HG03095 (cell line): ENCODE measurements around the gene HMG20B.

Source experiments
- ATAC-seq: cut with Tn5 transposase; IDR thresholded peaks from one replicate; pipeline ENCODE4 v1.9.1; 2021; ENCODE audit warnings: moderate library complexity; ENCODE audit not compliant: unreplicated experiment

Gene HMG20B

DNA sequence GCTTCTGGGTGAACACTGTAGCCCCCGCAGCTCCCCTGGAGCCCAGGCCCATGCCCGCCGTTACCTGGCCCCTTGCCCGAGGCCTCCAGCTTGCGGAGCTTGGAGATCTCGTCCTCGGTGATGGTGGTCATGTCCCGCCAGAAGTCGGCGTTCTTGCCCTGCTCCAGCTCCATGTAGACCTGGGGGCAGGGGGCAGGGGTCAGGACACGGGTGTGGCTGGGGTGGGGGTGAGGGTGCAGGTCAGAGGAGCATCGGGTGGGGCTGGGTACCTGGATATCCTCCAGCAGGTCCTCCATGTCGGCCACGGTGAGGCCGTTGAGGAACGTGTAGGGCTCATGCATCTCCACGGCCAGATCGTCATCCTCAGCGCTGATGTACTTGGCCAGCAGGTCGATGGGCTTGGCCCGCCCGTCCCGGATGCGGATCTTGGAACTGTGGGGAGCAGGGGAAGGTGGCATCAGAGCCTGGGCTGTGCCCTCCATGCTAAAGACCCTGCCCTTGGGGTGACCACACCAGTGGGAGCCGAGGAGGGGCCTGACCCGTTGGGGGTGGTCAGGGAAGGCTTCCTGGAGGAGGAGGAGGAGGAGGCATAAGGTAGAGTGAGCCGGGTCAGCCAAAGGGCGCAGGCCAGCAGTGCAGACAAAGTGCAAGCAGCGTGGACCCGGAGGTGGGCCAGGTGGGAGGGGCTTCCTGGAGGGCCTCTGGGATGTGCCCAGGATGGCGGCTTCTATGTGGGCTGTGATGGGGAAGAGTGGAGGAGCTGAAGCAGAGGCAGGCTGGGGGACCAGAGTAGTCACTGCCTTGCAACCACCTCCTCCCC is 46.3 kb downstream of the HMG20B start:
- no peak for ATAC-seq

DNA sequence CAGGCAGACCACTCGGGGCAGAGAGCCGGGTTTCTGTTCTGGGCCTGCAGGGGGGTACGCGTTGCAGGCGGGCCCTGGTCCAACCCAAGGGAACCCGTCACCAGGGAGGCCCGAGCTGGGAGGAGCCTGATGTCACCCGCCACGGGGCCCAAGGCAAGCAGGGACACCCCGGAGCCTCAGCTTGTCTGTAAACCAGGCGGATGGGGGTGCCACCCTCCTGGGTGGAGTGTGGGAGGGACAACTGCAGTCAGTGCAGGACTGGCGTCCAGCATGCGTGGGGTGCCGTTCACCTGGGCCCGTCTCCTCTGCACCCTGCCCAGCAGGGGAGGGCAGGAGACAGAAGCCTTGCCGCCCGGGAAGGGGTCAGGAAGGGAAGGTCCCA is 46.9 kb downstream of the HMG20B start:
- no peak for ATAC-seq

DNA sequence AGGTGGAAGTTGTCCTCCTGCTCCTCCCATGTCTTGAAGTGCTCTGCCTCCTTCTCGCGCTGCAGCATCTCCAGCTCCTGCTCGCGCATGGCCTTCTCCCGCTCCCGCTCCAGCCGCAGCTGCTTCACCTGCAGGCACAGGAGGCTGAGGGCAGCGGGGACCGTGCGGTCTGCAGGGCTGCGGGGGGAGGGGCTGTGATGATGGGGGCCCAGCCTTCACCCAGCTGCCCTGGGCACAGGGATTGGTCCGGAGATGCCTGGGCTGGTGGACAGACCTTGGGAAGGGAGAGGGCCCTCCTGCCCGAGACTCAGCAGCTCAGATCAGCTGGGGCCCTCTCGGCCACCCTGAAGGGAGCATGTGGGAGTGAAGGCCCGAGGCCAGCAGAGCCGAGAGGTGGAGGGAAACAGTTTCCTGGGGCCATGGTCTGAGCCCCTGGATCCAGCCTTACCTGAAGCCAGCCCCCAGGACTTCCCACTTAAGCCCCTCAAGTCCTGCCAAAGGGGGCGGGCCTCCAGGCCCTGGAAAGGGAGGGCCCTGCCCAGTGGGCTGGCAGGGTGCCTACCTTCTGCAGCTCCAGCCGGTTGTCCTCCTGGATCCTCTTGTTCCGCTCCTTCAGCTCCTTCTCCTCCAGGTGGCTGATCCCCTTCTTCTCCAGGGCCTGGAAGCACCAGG is 47.5 kb downstream of the HMG20B start:
- no peak for ATAC-seq

DNA sequence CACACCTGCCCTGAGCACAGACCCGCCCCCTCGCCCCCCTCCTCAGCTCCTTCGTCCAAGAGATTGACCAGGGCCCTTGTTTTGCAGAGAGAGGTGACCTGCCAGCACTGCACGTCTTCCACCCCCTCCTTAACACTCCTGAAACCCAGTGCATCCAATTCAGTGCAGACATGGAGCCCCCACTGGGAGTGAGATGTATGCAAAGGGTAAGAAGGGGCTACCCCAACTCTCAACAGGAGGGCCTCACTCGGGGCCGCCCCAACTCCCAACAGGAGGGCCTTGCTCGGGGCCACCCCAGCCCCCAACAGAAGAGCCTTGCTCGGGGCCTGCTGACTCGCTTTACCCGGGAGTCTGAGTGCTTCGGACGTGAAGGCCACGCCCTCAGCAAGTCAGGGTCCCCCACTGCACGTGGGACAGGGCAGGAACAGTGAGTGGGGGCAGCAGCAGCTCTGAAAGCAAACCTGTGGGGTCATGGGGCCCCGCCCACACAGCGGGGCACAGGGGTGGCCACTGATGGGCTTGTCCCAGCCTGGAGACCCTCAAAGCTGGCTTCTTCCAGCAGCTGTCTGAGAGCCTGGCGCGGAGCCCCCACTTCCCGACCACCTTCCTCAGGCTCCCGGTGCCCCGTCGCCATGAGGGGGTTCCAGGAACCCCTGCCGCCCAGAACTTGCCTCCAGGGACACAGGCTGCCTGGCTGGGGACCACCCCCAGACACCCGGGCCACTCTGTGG is 48.2 kb downstream of the HMG20B start:
- ATAC-seq, result no peak

DNA sequence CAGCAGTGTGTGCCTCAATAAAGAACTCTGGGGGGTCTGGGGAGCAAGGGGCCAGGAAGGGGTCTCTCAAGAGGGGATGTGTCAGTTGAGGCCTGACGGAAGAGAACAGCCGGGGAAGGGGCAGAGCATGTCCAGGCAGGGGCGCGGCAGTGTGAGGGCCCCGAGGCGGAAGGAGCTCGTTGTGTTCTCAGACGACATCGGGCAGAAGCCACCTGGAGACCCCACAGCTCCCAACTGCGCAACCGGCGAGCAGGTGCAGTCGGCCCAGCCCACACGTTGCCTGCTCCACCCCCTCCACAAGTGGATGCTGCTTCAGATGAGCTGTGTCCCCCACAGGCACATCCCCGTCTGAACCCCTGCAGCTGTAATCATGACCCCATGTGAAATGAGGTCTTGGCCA is 48.9 kb downstream of the HMG20B start:
- ATAC-seq, result no peak

DNA sequence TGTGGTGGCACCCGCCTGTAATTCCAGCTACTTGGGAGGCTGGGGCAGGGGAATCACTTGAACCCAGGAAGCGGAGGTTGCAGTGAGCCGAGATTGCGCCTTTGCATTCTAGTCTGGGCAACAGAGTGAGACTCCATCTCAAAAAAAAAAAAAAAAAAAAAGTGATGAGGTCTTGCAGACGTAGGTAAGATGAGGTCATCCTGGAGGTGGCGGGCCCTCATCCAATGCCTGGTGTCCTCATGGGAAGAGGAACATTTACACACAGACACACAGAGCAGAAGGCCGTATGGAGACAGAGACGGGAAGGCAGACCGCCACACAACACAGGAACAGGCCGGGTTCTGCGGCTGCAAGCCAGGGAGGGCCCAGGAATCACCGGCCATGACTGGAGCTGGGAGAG is 49.5 kb downstream of the HMG20B start:
- ATAC-seq, result no peak

DNA sequence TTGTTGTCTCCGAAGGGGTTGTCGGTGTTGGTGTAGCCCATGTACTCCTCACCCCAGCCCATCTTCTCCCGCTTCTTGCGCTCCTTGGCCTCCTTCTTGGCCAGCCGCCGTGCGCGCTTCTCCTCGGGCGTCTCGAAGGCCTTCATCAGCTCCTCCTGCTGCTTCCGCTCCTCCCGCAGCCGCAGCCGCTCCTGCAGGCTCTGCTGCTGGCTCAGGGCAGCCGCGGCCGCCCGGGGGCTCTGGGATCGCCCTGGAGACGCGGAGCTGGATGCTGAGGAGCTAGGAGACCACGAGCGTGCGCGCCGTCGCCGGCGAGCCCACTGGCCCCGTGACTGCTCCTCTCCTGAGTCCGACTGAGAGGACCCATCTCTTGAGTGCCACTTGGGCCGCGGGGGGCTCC is 51.0 kb downstream of the HMG20B start:
- ATAC-seq, result no peak

DNA sequence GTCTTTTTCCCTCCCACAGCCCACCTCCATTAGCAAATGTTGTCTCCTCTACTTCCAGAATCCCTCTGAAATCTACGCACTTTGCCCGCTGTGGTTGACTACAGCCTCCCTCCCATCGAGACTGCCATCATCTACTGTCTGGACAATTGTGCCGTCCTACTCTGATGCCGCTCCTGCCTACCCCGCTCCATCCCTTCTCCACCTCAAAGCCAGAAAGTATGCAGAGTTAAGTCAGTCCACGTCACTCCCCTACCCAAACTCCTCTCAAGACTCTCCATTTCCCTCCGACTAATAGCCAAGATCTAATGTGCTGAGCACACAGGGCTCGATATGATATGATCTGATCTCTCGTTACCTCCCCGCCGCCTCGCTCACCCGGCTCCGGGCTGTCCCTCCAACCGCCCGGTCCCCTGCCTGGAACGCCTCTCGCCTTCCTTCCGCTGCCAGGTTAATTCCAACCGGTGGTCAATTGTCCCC is 53.3 kb downstream of the HMG20B start:
- no peak for ATAC-seq

DNA sequence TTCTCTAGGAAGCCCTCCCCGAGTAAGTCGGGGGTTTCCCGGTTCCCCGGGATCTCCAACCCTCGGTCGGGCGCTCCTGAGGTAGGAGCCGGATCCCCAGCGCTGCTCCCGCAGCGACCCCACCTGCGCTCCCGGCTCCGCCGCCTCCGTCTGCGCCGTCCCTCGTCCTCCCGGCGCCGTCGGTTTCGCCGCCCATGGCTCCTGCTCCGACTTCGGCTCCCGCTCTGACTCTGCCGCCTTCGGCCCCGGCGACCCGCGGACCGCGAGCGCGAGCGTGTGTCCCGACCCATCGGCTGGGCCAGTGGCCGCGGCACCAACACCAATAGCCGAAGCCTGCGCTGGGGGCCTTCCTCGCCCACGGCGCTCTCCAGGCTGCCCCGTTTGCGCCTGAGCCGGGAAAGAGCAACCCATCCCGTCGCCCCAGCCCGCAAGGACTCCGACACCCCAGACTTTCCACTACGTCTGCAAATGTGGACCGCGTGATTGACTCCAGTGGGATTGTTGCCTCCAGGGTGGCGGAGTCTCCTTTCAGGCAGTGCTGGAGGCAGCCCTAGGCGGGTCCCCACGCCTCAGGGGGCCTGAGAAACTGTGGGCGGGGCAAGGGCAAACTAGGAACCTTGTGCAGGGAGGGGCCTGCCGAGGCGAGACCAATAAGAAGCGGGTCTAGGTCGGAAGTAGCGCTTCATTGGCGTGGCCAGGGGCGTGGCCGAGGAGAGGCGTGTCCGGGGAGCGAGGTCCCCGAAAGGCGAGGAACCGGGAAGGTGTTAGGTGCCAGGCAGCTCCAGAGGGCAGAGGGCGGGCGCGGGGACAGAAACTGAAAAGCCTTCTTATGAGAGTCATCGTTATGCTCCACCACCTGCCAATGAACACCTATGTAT is 54.0 kb downstream of the HMG20B start, which contains the start of gene CACTIN:
Gene CACTIN (minus strand): TSS at position 318 of the 878 bp plus-strand sequence. CDS start 28 bp downstream, at position 290.
- peak; percentile 76 for ATAC-seq

DNA sequence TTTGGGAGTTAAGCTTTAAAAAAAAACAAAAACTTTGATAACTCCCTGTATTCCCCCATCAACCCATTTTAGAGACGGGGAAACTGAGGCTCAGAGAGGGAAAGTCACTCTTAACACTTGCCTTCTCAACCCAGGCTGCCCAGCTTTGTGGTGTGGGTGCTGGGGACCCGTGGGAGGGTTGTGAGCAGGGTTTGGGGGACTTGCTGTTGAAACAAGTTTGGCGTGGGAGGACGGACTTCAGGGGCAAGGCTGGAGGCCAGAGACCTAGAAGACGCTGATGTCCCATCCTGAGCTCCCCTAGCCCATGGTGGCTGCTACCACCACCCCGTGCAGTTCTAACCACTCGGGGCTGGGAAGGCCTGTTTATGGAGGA is 54.6 kb downstream of the HMG20B start:
- no peak for ATAC-seq
